Measurements from ENCODE around the gene DYRK4.

The DYRK4 gene

DNA sequence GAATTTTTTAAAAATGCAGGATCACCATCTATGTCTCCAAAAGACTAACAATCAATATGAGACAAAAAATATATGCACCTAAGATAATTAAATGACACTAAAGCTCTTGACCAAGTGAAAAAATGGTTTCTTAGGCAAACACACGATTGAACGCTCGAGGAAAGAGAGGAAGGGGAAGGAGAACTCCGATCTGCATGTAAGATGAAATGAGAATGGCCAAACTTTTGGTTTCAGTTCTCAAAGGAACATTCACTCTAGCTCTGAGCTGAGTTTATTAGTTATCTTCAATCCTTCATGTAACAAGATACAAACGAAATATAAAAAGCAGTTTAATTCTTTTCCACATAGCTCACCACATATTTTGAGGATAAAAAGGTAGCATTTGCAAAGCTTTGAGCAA lies 2.8 kb downstream of the DYRK4 start:
- no peak for DNase-seq (ENCODE audit: low read depth)

DNA sequence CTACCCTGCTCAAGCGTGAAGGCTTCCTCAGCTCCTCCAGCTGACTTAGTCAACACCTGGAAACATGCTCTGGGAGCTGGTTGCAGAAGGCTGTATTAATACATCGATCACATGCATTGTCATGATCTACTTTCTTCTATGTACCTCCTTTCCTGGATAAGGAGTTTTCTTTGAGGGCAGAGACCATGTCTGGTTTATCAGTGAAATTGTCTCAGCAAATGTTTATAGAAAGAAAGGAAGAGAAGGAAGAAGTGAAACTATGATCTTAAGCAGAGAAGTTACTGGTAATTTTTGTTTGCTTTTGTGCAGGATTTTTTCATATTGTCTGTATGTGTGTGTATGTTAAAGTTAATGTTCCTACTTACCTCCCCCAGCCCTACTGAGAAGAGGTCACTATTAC lies 4.5 kb downstream of the DYRK4 start:
- no peak for DNase-seq (ENCODE audit: low read depth)

DNA sequence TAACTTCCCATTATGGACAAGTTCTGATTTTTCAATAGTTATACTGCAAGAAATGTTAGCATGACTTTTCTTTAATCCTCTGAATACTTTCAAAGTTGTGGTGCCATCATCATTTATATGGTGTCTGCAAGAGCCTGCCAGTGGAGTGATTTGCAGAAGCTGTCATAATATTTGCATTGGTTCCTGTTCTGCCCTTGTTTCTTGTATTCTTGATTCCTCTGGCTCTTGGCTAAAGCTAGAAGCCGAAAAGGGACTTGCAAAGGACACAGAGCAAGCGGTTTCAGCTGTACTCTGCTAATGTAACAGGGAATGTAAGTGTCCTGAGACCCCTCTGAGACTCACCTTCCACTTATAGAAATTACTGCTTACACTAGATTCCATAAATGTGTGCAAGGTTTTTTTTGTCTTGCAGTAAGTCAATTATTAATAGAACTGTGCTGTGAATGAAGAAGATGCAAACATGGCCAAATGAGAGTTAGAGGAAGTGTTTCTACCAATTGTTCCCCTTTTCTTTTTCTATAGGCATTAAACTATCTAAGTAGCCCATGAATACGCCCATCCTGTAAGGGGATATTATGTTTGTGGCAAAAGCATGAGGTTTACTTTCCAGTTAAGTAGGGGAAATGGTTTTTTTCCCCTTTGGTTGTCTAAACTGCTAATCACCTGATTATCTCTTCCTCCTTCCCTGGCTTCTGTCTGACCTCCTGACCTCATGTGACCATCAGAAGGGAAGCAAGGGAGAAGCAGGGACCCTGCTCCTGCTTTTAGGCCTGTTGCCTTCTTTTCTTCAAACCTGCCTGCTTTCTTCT lies 5.3 kb downstream of the DYRK4 start:
- DNase-seq (ENCODE audit: low read depth): no peak

DNA sequence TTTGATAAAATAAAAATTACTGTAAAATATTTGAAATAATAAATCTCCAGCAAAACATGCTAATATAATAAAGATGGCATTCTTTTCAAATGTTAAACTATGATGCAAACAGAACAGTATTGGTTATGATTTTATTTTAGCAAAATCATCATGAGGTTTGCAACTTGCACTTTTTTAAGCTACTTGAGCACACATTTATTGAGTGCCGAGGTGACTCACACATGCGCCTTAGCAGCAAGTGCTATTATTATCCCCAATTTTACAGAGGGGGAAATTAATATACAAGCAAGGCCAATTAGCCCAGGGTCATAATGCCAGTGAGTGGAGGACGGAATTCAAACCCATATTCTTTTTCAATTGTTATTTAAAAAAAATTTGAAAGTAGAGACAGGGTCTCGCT lies 7.3 kb downstream of the DYRK4 start:
- DNase-seq (ENCODE audit: low read depth): no peak

DNA sequence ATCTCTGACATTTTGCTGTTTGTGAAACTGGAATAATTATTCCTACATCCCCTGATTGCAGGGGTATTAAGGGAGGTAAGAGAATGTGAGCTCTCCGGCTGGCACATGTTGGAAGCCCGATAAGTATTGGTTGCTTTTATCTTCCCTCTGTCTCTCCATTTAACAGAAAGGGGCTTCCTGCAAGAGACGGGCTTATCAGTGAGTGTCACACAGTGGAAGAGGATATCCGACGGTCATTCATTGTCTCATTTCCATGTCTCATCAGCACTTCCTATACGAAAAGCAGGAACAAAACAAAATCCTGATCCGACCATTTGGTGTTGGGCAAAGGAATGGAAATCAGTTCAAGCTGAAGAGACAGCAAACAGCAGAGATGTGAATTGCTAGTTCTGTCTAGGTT lies 10.7 kb downstream of the DYRK4 start:
- no peak for DNase-seq (ENCODE audit: low read depth)

DNA sequence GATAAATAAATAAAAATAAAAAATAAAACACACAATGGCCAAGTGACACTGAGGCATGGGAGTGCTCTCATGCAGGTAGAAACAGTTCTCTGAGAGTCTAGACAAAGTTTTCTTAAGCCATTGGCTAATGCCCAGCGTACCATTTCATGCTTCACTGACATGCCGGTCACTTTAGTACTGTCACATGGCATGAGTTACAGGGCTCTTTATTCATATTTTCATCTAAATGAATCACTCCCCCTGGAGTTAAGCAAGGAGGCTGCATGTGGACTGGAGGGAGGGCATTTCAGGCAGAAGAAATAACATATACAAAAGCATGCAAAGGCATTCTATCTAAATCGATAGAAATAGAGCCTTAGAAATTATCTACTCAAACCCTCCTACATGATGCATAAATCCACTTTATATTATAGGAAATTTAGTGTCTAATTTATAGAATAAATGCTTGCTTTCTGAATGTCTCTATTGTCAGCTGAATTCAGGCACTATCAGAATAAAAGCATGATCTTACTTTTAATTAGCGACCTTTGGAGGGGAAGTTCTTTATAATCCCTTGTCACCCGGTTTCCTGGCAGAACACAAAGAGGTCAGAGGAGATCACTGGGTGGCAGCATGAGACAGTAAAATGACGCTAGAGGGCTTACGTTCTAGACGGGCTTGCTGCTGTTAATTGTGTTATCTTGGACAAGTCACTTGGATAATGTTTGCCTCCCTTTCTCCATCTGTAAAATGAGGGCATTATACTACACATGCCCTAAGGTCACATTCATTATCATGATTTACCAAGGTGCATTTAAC lies 17.5 kb downstream of the DYRK4 start:
- DNase-seq (ENCODE audit: low read depth): no peak

DNA sequence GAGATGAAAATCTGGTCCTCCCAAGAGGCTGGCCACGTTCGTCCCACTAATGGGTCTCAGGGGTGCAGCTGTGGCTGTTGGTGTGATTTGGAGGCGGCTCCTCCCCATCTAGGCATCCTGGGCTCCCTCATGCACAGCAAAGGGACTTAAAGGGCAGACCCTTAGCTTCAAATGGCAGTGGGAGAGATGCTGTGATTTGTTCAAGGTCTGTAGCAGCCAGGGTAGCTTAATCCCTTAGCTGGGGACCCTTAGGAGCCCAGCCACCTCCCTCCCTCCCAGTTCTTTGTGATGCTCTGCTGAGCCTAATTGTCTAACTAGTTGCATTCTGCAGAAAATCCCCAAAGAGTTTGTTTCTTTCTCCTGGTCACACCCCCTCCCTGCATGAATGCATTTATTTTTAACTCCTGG lies 18.3 kb downstream of the DYRK4 start:
- no peak for DNase-seq (ENCODE audit: low read depth)

DNA sequence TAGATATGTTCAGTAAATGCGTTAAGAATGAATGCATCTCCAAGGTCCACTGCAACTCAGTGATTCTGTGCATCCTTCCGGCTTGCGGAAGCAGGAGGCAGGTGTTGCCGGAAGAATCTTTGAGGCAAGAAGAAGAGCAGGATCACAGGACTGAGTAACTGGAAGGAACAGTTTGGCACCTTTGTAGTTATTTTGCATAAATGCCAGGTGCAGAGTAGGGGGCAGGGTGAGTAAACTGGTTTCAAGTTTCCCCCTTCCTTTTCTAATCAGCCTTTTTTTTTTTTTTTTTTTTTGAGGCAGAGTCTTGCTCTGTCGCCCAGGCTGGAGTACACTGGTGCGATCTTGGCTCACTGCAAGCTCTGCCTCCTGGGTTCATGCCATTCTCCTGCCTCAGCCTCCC lies 22.3 kb downstream of the DYRK4 start:
- DNase-seq (ENCODE audit: low read depth): no peak

DNA sequence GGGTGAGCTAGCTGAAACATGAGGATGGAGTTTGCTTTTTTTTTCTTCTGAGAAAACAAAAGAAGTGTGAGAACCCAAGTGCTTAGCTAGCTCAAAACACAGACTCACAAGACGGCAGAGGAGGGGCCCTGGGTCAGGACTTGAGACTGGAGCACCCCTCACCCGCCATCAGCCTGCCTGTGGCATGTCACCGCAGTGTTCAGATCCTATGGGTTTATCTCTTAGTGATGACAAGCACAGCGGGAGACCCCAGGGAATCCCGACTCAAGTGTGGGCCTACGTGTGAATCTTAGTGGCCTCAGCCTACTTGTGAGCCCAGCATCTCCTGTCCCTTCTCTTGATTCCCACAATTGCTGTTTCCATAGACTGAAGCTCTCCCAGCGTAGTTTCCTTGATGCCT lies 22.9 kb downstream of the DYRK4 start:
- DNase-seq (ENCODE audit: low read depth): no peak

DNA sequence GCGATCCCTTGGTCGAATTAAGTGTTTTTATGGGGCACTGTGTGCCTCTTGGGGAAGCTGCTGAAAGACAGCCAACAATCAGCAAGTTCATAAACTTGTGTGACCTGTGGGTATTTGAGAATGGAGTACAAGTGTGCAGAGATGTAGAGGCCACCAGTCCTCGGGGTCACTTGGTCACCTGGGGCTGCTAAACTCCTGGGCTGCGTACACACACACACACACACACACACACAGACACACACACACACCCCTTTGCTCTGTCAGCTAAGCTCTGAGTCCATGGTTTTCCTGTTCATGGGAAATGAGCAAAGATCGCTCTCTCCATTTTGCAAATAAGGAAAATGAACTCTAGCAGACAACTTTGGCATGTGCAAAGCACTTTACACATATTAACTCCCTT lies 24.5 kb downstream of the DYRK4 start:
- no peak for DNase-seq (ENCODE audit: low read depth)

DNA sequence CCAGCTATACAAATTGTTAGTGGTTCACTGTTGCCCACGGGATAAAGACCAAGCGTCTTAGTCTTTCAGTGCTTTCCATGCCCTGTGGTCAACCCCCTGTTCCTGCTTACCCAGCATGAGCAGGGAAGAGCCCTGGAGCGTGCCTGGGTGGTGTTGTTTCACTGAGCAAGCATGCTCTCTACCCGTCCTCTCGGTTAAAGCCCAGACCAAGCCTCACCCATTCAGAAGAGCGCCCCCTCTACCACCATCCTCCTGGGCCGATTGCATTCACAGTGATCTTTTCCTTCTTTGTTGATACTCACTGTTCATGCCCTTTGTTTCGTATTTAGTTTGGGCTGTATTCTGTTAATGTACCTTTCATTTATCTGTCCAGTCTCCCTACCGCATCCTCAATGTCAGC lies 25.1 kb downstream of the DYRK4 start:
- DNase-seq (ENCODE audit: low read depth): no peak

DNA sequence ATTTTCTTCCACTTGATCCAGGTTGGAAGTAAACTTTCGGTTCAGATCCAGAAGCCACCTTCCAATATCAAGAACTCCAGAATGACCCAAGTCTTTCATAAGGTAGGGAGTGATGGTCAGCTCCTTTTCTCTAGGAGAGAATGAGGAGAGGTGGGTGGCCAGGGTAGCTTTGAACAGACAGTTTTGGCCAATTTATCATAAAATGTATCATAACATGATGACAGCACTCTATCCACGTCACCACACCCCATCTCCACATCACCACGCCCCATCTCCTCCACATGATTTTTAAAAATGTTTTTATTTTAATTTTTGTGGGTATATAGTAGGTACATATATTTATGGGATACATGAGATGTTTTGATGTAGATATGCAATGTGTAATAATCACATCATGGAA lies 26.9 kb downstream of the DYRK4 start:
- DNase-seq (ENCODE audit: low read depth): no peak

DNA sequence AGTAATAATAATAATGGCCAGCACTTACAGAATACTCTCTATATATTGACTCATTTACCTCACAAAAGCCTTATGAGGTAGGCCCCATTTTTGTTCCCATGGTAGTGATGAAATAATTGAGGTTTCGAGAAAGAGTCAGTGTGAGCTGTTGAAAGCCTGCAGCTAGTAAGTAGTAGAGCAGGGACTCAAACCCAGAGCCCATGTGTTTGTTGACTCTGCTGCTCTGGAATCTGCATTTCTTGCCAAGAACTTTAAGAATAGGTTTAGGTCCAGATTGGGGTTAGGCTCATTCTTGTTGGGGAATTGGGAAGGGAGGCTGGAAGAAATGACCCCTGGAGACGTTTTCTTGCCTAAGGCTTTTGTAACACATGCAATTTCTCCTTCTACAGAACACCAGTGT lies 27.9 kb downstream of the DYRK4 start:
- DNase-seq (ENCODE audit: low read depth): no peak

DNA sequence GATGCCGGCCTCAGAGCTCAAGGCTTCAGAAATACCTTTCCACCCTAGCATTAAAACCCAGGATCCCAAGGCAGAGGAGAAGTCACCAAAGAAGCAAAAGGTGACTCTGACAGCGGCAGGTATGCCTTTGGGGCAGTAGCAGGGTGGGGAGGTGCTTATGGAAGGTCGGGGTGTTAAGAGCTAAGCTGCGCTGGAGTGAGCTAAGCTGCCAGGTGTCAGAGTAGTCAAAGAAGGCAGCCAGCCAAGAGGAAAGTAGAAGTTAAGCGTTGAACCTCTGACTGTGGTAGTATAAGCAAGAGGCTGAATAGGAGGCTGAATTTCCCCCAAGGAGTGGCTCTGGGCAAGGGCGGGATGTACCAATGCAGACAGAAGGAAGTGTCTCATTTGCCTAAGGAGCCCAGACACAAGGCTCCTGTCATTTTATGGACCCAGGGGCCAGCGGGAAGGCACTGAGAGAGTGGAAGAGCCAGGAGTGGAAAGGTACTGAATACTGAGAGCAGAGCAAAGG lies 29.2 kb downstream of the DYRK4 start:
- no peak for DNase-seq (ENCODE audit: low read depth)

DNA sequence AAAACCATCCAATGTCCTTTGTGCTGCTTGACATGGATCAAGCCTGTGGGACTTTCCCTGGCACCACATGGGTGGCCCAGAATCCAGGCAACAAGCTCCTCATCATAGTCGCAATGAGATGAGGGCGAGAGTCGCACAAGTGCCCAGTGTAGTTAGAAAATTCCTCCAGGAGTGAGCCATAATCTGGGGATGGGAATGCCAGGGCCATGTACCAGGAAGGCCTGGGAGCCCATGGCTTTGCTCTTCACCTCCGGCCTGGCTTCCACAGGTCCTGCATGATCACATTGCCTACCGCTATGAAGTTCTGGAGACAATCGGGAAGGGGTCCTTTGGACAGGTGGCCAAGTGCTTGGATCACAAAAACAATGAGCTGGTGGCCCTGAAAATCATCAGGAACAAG lies 33.9 kb downstream of the DYRK4 start:
- DNase-seq (ENCODE audit: low read depth): no peak

DNA sequence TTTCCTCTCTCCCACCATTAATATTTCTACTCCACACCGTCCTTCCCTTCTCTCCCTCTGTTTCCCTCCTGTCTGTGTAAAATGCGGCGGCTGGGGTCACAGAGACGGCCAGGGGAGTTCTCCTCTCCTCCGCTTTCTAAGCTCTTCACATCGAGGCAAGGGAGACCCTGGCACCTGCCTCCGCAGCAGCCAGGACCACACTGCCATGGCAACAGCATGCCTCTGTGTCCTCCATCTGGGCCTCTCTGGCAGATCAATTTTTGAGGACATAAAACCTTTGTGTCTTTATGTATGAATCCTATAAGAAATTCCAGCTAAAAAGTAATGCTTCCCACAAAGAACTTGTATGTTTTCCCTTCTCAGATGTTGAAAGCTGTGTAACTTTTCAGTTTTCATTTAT lies 41.4 kb downstream of the DYRK4 start:
- DNase-seq (ENCODE audit: low read depth): no peak

DNA sequence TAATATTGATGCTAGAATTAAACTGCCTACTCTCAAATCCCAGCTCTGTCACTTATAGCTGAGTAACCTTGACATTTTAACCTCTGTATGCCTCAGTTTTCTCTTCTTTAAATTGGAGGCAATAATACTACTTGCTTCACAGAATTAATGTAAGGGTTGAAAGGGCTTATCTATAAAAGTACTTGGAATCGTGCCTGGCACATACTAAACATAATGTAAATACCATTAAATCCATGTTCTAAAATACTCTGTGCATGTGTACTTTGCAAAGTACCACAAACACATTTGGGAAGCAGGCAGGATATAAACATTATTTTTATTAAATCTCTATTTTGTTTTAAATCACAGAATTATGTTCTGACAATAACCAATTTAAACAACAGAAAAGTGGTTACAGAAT lies 41.9 kb downstream of the DYRK4 start:
- DNase-seq (ENCODE audit: low read depth): no peak

DNA sequence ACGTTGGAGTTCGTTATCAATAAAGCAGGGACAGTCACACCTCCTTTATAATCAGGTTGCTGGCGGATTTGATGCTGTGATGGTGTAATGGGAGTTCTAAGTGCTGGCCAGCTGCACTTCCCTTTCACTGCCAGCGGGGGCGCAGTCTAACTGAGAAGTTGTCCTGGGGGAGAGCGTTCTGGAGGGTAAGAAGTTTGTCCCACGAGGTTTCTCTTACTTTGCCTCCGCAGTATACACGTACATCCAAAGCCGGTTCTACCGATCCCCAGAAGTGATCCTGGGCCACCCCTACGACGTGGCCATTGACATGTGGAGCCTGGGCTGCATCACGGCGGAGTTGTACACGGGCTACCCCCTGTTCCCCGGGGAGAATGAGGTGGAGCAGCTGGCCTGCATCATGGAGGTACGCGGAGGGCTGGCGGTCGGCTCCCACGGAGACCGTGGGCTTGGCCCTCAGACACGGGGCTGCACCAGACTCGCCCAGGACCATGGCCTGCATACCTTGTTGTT lies 42.7 kb downstream of the DYRK4 start:
- DNase-seq (ENCODE audit: low read depth): peak; percentile 66

DNA sequence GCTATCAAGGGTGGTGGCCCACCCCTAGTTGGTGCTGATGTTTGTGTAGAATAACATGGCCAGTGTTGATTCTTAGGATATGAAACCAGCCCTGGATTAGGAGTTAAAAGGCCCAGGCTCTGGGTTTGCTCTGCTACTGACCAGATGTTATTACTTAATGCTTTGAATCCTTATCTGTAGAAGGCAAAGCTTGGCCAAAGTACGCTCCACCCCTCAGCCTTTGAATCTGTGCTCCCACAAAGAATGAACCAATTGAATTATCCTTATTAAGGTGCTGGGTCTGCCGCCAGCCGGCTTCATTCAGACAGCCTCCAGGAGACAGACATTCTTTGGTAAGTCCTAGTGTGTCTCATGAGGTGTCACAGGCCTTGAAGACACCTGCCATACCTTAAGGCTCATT lies 45.0 kb downstream of the DYRK4 start:
- no peak for DNase-seq (ENCODE audit: low read depth)

DNA sequence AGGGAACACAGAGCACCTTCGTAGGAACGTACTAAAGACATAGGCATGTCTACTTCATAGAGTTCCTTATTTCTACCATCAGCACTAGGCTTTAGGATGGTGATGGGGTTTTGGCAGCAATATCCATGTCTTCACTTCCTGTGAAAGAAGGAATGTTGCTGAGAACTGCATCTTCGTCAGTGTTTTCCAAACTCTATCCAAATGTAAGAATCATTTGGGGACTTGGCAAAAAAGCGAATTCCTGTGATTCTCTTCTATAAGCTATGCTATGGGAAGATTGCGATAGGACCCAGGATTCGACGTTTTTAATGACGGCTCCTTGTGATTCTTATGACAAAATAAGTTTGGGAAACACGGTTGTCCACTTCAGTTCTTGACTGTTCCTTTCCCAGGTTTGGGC lies 47.1 kb downstream of the DYRK4 start:
- DNase-seq (ENCODE audit: low read depth): no peak

DNA sequence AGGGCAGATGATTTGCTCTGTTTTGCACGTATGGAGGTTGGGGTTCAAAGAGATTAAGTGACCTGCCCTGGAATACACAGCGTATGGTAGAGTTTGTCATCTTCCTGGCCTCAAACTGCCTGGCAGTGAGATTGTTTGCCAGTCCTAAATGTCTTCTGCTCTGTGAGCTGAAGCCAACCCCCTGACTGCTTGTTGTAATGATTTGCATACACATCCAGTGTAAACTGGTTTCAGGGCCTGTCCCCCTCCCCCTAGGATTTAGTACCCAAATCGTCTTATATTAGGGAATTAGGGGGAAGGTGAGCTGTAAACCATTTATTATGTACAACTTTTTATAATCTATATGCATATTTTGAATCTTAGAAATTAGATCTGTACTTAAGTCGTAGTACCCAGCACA lies 48.5 kb downstream of the DYRK4 start:
- DNase-seq (ENCODE audit: low read depth): no peak

DNA sequence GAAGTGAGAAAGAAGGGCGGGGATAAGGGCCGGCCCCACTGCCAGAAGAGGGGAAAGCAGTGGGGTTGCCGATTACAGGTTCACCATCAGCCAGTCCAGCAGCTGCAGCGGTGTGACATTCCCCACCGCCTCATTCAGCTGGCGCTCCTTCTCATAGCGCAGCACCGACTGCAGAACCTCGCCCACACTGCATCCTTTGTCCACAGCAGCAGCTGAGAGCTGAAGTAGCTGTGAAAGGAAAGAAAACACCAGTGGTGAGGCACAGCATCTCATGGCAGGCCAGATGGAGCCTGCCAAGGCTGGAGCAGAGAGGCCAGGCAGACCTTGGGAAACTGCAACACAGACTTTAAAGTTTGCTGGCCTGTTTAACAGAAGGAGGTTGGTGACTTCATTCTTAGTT lies 53.7 kb downstream of the DYRK4 start:
- DNase-seq (ENCODE audit: low read depth): no peak

DNA sequence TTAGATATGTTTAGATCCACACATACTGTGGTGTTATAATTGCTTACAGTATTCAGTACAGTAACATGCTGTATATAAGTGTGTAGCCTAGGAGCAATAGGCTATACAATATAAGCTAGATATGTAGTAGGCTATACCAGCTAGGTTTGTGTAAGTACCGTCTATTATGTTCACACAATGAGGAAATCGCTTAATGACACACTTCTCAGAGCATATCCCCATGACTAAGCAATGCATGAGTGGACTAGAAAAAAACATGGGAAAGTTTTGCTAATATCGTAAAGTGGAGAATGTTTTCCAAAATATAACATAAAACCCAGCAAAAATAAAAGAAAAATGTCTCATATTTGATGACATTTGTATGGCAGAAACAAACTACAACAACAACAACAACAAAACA lies 59.5 kb downstream of the DYRK4 start:
- no peak for DNase-seq (ENCODE audit: low read depth)
